NCI-H2196 treated with DMSO at 0.1 percent for 48 hours (cell line): ENCODE data around the gene CDT1.
"Not testable (repeated sequence)": the region's sequence is repeated elsewhere in the genome, so short reads cannot be mapped to it uniquely, and the experiment has no call there.

ENCODE experiments used
- DNase-seq: peaks from one replicate; lab custom pipeline; 2025; ENCODE audit not compliant: unreplicated experiment; lab: John Stamatoyannopoulos, UW

The CDT1 gene

GRCh38 chr16:88768071-88768783, 35.4 kb upstream of the CDT1 start:
- DNase-seq = no peak

GRCh38 chr16:88769617-88770460, 33.8 kb upstream of the CDT1 start:
- DNase-seq = no peak

- no peak for DNase-seq
Observed at GRCh38 chr16:88770461-88771293, 32.9 kb upstream of the CDT1 start.

- no peak for DNase-seq
Observed at GRCh38 chr16:88771294-88771772, 32.3 kb upstream of the CDT1 start.

- DNase-seq = not testable (repeated sequence)
Observed at GRCh38 chr16:88771781-88772180, 31.8 kb upstream of the CDT1 start.

- no peak for DNase-seq
Observed at GRCh38 chr16:88772871-88773811, 30.4 kb upstream of the CDT1 start.

GRCh38 chr16:88773812-88774291, 29.7 kb upstream of the CDT1 start:
- DNase-seq = no peak

- no peak for DNase-seq
Observed at GRCh38 chr16:88774544-88775393, 28.8 kb upstream of the CDT1 start.

- DNase-seq = no peak
Observed at GRCh38 chr16:88775825-88776224, 27.8 kb upstream of the CDT1 start.

GRCh38 chr16:88777471-88778270, 25.9 kb upstream of the CDT1 start:
- DNase-seq = no peak

- DNase-seq = no peak
Observed at GRCh38 chr16:88778271-88778525, 25.4 kb upstream of the CDT1 start.

- DNase-seq = no peak
Observed at GRCh38 chr16:88778541-88779065, 25.0 kb upstream of the CDT1 start.

- DNase-seq = no peak
Observed at GRCh38 chr16:88779406-88780141, 24.0 kb upstream of the CDT1 start.

- DNase-seq = no peak
Observed at GRCh38 chr16:88780142-88781062, 23.2 kb upstream of the CDT1 start.

- DNase-seq = no peak
Observed at GRCh38 chr16:88781140-88782077, 22.2 kb upstream of the CDT1 start.
